ENCODE results near the gene ACY1. TPM values are rescaled to one million over a fixed set of nuclear protein-coding genes. Genes with fewer than 3 reads are reported as not detected.

The ACY1 gene
- total and polyA plus RNA-seq, 7 experiments from 2014 or later, result 7.8 to 28.3 (median 12.4) TPM

DNA sequence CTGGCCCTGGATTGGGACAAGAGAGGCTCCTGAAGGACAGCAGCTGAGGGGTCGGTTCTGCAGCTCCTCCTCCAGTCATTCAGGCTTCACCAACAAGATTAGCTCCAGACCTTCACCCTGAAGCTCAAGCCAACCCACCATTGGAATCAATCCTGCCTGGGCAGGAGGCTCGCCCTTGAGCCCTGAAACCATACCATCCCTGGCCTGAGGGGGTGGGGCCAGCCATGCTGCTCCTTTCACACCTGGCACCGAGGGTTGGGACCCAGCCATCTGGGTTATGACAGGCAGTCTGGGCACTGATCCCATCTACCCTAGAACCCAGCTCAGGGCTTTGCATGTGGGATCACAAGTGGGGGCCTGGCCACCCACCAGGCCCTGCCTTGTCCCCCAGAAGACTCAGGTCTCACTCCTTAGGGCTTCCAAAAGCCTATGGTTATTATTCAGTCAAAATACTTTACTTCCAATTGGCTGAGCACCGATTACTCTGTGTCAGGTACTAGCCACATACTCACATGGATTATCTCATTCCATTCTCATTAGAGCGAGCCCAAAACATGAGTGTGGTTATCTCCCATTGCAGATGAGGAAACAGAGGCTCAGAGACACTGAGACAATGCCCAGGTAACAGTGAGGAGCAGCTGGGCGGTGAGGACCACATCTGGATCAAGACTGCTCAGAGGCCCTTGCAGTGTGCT lies 12.6 kb upstream of the ACY1 start:
- H3K27me3 ChIP-seq (ENCODE audit: control insufficient read depth in 2 of 2, insufficient read depth in 2 of 2, low read length in 2 of 2), result no peaks in the 10 kb centered on the region
- peak overlapping the region in 4 of 10 donors; percentile 9 to 47 (median 24) for H3K4me3 Mint-ChIP-seq
- ChIA-PET CTCF (no interaction called here), POLR2A (interaction anchor here (0.6 to 1.3 kb wide), 3 partner anchors 14 to 28 kb away, joined by 3 read pairs; no protein-coding TSS in a partner anchor)
- DNase-seq, result no peak
- H3K4me3 ChIP-seq (ENCODE audit: low read length), result no peak overlapping the region
- no peaks in the 10 kb centered on the region for H3K36me3 ChIP-seq (ENCODE audit: control insufficient read depth in 2 of 3, insufficient read depth in 3 of 3, low read length in 3 of 3)
- H3K27ac Mint-ChIP-seq, result peak overlapping the region in 4 of 9 donors; percentile 12 to 60 (median 52)
- H3K27me3 Mint-ChIP-seq, result peaks cover 0 to 3% (median 0%) of the 10 kb centered on the region in 5 donors
- peaks cover 15 to 20% of the 10 kb centered on the region in 2 donors for H3K4me1 ChIP-seq (ENCODE audit: control insufficient read depth in 2 of 2, insufficient read depth in 2 of 2, low read length in 2 of 2)
- intact Hi-C loops (cut with micrococcal nuclease), result no loop called here
- no peak for ATAC-seq
- H3K36me3 Mint-ChIP-seq, result peaks cover 0 to 5% (median 0%) of the 10 kb centered on the region in 5 donors
- no peaks in the 10 kb centered on the region for H3K9me3 Mint-ChIP-seq
- H3K9me3 ChIP-seq (ENCODE audit: control insufficient read depth in 2 of 3, low read length in 3 of 3), result no peaks in the 10 kb centered on the region
- H3K27ac ChIP-seq (ENCODE audit: low read depth, low read length), result no peak overlapping the region
- H3K4me1 Mint-ChIP-seq, result peaks cover 28 to 58% (median 34%) of the 10 kb centered on the region in 7 donors

GRCh38 chr3:51971350-51971749 lies 12.0 kb upstream of the ACY1 start:
- ATAC-seq (no peak), DNase-seq (no peak)
- Mint-ChIP-seq H3K27ac (peak overlapping the region in 3 of 9 donors; percentile 11 to 55 (median 46)), H3K9me3 (no peaks in the 10 kb centered on the region), H3K36me3 (peaks cover 0 to 5% (median 0%) of the 10 kb centered on the region in 5 donors), H3K27me3 (peaks cover 0 to 2% (median 0%) of the 10 kb centered on the region in 5 donors), H3K4me3 (peak overlapping the region in 5 of 10 donors; percentile 9 to 76 (median 47)), H3K4me1 (peaks cover 28 to 60% (median 30%) of the 10 kb centered on the region in 7 donors)
- H3K9me3 ChIP-seq (ENCODE audit: control insufficient read depth in 2 of 3, low read length in 3 of 3), result no peaks in the 10 kb centered on the region
- H3K27me3 ChIP-seq (ENCODE audit: control insufficient read depth in 2 of 2, insufficient read depth in 2 of 2, low read length in 2 of 2), result no peaks in the 10 kb centered on the region
- intact Hi-C loops (cut with micrococcal nuclease), result no loop called here
- H3K4me3 ChIP-seq (ENCODE audit: low read length), result no peak overlapping the region
- H3K4me1 ChIP-seq (ENCODE audit: control insufficient read depth in 2 of 2, insufficient read depth in 2 of 2, low read length in 2 of 2), result peaks cover 15 to 24% of the 10 kb centered on the region in 2 donors
- ChIA-PET CTCF (no interaction called here), POLR2A (interaction anchor here (1.0 kb wide), 1 partner anchor 29 kb away, joined by 3 read pairs; no protein-coding TSS in a partner anchor)
- H3K27ac ChIP-seq (ENCODE audit: low read depth, low read length), result no peak overlapping the region
- no peaks in the 10 kb centered on the region for H3K36me3 ChIP-seq (ENCODE audit: control insufficient read depth in 2 of 3, insufficient read depth in 3 of 3, low read length in 3 of 3)

DNA sequence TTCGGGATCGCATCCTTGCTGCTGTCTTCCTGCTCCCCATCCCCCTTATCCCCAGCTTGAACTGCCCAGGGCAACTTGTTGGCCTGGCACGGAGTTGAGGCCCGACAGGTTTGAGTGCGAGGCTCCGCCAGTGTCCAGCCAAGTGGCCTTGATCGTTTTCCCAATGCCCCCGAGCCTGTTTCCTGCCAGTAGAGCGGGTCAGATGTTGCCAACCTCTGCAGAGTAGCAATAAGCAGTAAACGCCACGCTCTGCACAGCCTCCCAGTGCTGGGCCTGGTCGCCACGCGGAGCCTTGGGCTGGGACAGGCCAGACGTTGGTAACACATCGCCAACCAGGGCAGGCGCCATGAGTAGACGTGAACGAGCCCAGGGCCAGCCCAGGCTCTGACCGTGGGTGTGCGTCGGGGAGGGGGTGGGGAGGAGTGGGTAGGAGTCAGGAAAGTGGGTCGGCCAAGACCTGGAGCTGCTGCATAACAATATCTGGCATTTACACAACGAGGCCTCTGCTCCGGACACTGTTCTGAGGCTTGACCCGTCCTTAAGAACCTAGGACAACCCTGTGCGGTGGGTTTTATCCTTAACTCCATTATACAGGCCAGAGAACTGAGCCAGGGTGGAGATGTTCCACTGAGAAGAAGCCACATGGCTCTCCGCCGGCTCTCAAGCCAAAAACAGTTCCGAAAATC lies 8.9 kb upstream of the ACY1 start:
- no peaks in the 10 kb centered on the region for H3K27me3 Mint-ChIP-seq
- CTCF ChIA-PET, result interaction anchor here (0.6 to 2.5 kb wide), 9 partner anchors 9 to 33 kb away, joined by 3 to 28 read pairs (median 4); partner anchors contain the start of genes ACY1, PARP3, RPL29 and RRP9
- peak; percentile 7 for ATAC-seq
- H3K9me3 Mint-ChIP-seq, result no peaks in the 10 kb centered on the region
- H3K27ac Mint-ChIP-seq, result peak overlapping the region; percentile 80 to 97 (median 92)
- intact Hi-C loops (cut with micrococcal nuclease), result loop anchor here (1.0 to 2.0 kb wide), 6 partner anchors 9 to 475 kb away; partner anchors contain the start of genes PARP3 (in 2 of the 2), ACY1 (in 1 of the 2) and RPL29 (in 1 of the 2)
- peaks cover 0 to 3% (median 0%) of the 10 kb centered on the region in 5 donors for H3K36me3 Mint-ChIP-seq
- peaks cover 9 to 21% of the 10 kb centered on the region in 2 donors for H3K4me1 ChIP-seq (ENCODE audit: control insufficient read depth in 2 of 2, insufficient read depth in 2 of 2, low read length in 2 of 2)
- peak overlapping the region; percentile 77 for H3K27ac ChIP-seq (ENCODE audit: low read depth, low read length)
- H3K36me3 ChIP-seq (ENCODE audit: control insufficient read depth in 2 of 3, insufficient read depth in 3 of 3, low read length in 3 of 3), result no peaks in the 10 kb centered on the region
- peak in 1 of 9 donors; percentile 44 for DNase-seq
- POLR2A ChIA-PET, result interaction anchor here (0.5 to 4.3 kb wide), 15 partner anchors 9 to 222 kb away, joined by 3 to 34 read pairs (median 5); partner anchors contain the start of genes ACY1, DUSP7, PARP3 and RPL29
- H3K27me3 ChIP-seq (ENCODE audit: control insufficient read depth in 2 of 2, insufficient read depth in 2 of 2, low read length in 2 of 2), result no peaks in the 10 kb centered on the region
- H3K9me3 ChIP-seq (ENCODE audit: control insufficient read depth in 2 of 3, low read length in 3 of 3), result no peaks in the 10 kb centered on the region
- H3K4me3 Mint-ChIP-seq, result peak overlapping the region; percentile 83 to 100 (median 94)
- peaks cover 26 to 54% (median 32%) of the 10 kb centered on the region in 7 donors for H3K4me1 Mint-ChIP-seq
- peak overlapping the region; percentile 82 for H3K4me3 ChIP-seq (ENCODE audit: low read length)

DNA sequence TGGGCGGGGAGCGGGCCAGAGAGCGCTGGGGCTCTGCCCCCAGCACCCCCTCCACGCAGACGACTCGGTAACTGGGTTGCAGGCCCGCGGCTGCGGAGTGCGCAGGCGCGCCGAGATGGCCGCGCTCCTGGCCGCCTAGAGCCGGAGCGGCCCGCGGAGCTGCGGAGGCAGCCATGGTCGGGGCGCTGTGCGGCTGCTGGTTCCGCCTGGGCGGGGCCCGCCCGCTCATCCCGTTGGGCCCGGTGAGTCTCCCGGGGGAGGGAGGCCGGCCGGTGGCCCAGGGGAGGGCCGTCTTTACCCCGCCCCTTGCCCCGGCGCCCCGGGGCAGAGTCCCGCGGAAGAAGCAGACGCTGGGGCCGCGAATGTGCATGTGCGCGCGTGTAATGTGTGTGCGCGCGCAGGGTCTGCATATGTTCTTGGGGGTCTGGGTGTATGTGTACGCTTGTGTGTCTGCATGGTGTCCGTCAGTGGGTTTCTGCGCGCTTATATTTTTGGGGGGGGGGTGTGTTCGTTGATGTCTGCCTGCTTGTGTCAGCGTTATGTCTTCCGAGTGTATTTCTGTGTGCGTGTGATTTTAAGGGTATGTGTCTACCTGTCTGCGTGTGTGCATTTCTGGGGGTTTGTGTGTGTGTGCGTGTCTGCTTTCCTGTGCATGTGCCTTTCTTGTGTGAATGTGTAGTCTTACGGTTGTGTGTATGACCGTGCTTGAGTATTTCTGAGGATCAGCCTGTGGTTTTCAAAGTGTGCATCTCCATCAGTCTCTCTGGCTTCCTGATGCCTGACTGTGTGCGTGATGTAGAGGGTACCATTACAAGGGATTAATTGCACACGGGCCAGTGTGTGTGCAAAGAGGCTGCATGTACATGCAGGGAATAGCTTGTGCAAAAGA lies 8.1 kb upstream of the ACY1 start, which contains the start of gene ABHD14A:
ABHD14A (plus strand) TSS at position 102 of the 889 bp plus-strand sequence; CDS start at position 174, 72 bp downstream.
- Histone ChIP-seq H3K9me3 (ENCODE audit: control insufficient read depth in 2 of 3, low read length in 3 of 3) (no peaks in the 10 kb centered on the region), H3K36me3 (ENCODE audit: control insufficient read depth in 2 of 3, insufficient read depth in 3 of 3, low read length in 3 of 3) (peaks cover 0 to 2% (median 0%) of the 10 kb centered on the region in 3 experiments), H3K4me3 (ENCODE audit: low read length) (peak within 1 kb of the TSS; percentile 82), H3K27ac (ENCODE audit: low read depth, low read length) (peak within 1 kb of the TSS; percentile 77), H3K4me1 (ENCODE audit: control insufficient read depth in 2 of 2, insufficient read depth in 2 of 2, low read length in 2 of 2) (peaks cover 9 to 21% of the 10 kb centered on the region in 2 donors), H3K27me3 (ENCODE audit: control insufficient read depth in 2 of 2, insufficient read depth in 2 of 2, low read length in 2 of 2) (no peaks in the 10 kb centered on the region)
- POLR2A ChIA-PET, result interaction anchor here (0.6 to 4.3 kb wide), 10 partner anchors 9 to 222 kb away, joined by 3 to 34 read pairs (median 5); partner anchors contain the start of genes DUSP7, PARP3, RPL29 and RRP9
- Mint-ChIP-seq H3K9me3 (no peaks in the 10 kb centered on the region), H3K27me3 (no peaks in the 10 kb centered on the region), H3K4me3 (peak within 1 kb of the TSS; percentile 83 to 100 (median 94)), H3K4me1 (peaks cover 26 to 53% (median 32%) of the 10 kb centered on the region in 7 donors), H3K27ac (peak within 1 kb of the TSS; percentile 88 to 97 (median 92)), H3K36me3 (peaks cover 0 to 3% (median 0%) of the 10 kb centered on the region in 5 donors)
- peak; percentile 68 to 85 (median 73) for DNase-seq
- intact Hi-C loops (cut with micrococcal nuclease), result loop anchor here (1.0 to 5.0 kb wide), 9 partner anchors 8 to 476 kb away; partner anchors contain the start of genes ACY1 (in 2 of the 2), PARP3 (in 2 of the 2), RPL29 (in 2 of the 2) and ALAS1 (in 1 of the 2)
- ATAC-seq, result peak; percentile 80
- CTCF ChIA-PET, result interaction anchor here (0.6 to 2.5 kb wide), 4 partner anchors 8 to 34 kb away, joined by 3 to 28 read pairs (median 10); partner anchors contain the start of genes ACY1, PARP3 and RRP9

GRCh38 chr3:51975852-51976549 lies 7.3 kb upstream of the ACY1 start:
- POLR2A ChIA-PET, result interaction anchor here (0.6 to 4.3 kb wide), 5 partner anchors 8 to 80 kb away, joined by 3 to 34 read pairs (median 4); partner anchors contain the start of genes DUSP7, PARP3 and RRP9
- H3K27ac Mint-ChIP-seq, result peak overlapping the region; percentile 54 to 90 (median 89)
- Histone ChIP-seq H3K4me1 (ENCODE audit: control insufficient read depth in 2 of 2, insufficient read depth in 2 of 2, low read length in 2 of 2) (peaks cover 9 to 21% of the 10 kb centered on the region in 2 donors), H3K27ac (ENCODE audit: low read depth, low read length) (peak overlapping the region; percentile 77), H3K4me3 (ENCODE audit: low read length) (peak overlapping the region; percentile 82), H3K9me3 (ENCODE audit: control insufficient read depth in 2 of 3, low read length in 3 of 3) (no peaks in the 10 kb centered on the region), H3K36me3 (ENCODE audit: control insufficient read depth in 2 of 3, insufficient read depth in 3 of 3, low read length in 3 of 3) (peaks cover 0 to 9% (median 0%) of the 10 kb centered on the region in 3 experiments), H3K27me3 (ENCODE audit: control insufficient read depth in 2 of 2, insufficient read depth in 2 of 2, low read length in 2 of 2) (no peaks in the 10 kb centered on the region)
- intact Hi-C loops (cut with micrococcal nuclease), result loop anchor here (1.0 to 5.0 kb wide), 5 partner anchors 7 to 221 kb away; partner anchors contain the start of genes RPL29 (in 2 of the 2), ACY1 (in 1 of the 2), ALAS1 (in 1 of the 2) and POC1A (in 1 of the 2)
- CTCF ChIA-PET, result no interaction called here
- H3K4me1 Mint-ChIP-seq, result peaks cover 27 to 48% (median 32%) of the 10 kb centered on the region in 7 donors
- peaks cover 0 to 3% (median 0%) of the 10 kb centered on the region in 5 donors for H3K36me3 Mint-ChIP-seq
- no peaks in the 10 kb centered on the region for H3K27me3 Mint-ChIP-seq
- H3K9me3 Mint-ChIP-seq, result no peaks in the 10 kb centered on the region
- ATAC-seq (no peak), DNase-seq (no peak)
- H3K4me3 Mint-ChIP-seq, result peak overlapping the region; percentile 83 to 94 (median 90)

All from naive thymus-derived CD4-positive, alpha-beta T cell (primary cell).